Glutamatergic neuron (in vitro differentiated cells): Measurements from ENCODE around the gene SETD1B. TPM values are rescaled to one million over a fixed set of nuclear protein-coding genes. Genes with fewer than 3 reads are reported as not detected.

ENCODE experiments used
- DNase-seq: peaks from one replicate; pipeline ENCODE4 v3.0.0; 2022
- H3K27ac Mint-ChIP-seq: one replicate; pipeline ENCODE4 v1.8.0; 2020; ENCODE audit warnings: mild to moderate bottlenecking, mixed read lengths, inconsistent platforms; ENCODE audit not compliant: unreplicated experiment
- H3K27me3 Mint-ChIP-seq: one replicate; pipeline ENCODE4 v1.8.0; 2020; ENCODE audit warnings: mild to moderate bottlenecking, moderate library complexity, mixed read lengths, inconsistent platforms; ENCODE audit not compliant: unreplicated experiment
- H3K36me3 Mint-ChIP-seq: one replicate; pipeline ENCODE4 v1.8.0; 2020; ENCODE audit warnings: mild to moderate bottlenecking, mixed read lengths, inconsistent platforms; ENCODE audit not compliant: unreplicated experiment
- H3K4me1 Mint-ChIP-seq: one replicate; pipeline ENCODE4 v1.8.0; 2020; ENCODE audit warnings: mild to moderate bottlenecking, low read depth, mixed read lengths, inconsistent platforms; ENCODE audit not compliant: unreplicated experiment
- H3K4me3 Mint-ChIP-seq: one replicate; pipeline ENCODE4 v1.8.0; 2020; ENCODE audit warnings: mild to moderate bottlenecking, mixed read lengths, inconsistent platforms; ENCODE audit not compliant: unreplicated experiment
- H3K9me3 Mint-ChIP-seq: one replicate; pipeline ENCODE4 v1.8.0; 2020; ENCODE audit warnings: mild to moderate bottlenecking, moderate library complexity, mixed read lengths, inconsistent platforms; ENCODE audit not compliant: unreplicated experiment
- CTCF ChIP-seq: fragments of 200-600 bp; sonication (generic); IDR thresholded peaks from one replicate; pipeline ENCODE4 v1.5.0; 2021; ENCODE audit not compliant: partially characterized antibody, unreplicated experiment
- total RNA-seq: library from RNA; stranded (reverse); fragmentation: NEBNext Ultra II Directional; extraction: Animal tissue kit (Norgen Biotek cat#: 25700); gene quantifications from one replicate; pipeline ENCODE4 v1.2.1, GENCODE V29; 2021; ENCODE audit not compliant: unreplicated experiment

SETD1B gene
- total RNA-seq, 1 donor from 2014 or later: 35.0 TPM

- Mint-ChIP-seq H3K27me3 (peaks cover 25% of the 10 kb centered on the region), H3K36me3 (no peaks in the 10 kb centered on the region), H3K9me3 (peaks cover 24% of the 10 kb centered on the region), H3K4me3 (peak overlapping the region; percentile 76), H3K4me1 (peaks cover 16% of the 10 kb centered on the region), H3K27ac (no peak overlapping the region)
- TF ChIP-seq CTCF: no peak
- no peak for DNase-seq
Measured at GRCh38 chr12:121792607-121793439, 11.0 kb upstream of the SETD1B start.

- Mint-ChIP-seq H3K4me3 (peak within 1 kb of the TSS; percentile 85), H3K9me3 (peaks cover 25% of the 10 kb centered on the region), H3K27ac (peak within 1 kb of the TSS; percentile 82), H3K27me3 (peaks cover 30% of the 10 kb centered on the region), H3K4me1 (peaks cover 20% of the 10 kb centered on the region), H3K36me3 (no peaks in the 10 kb centered on the region)
- DNase-seq: no peak
- no peak for TF ChIP-seq CTCF
Measured at GRCh38 chr12:121793440-121793837, 10.4 kb upstream of the SETD1B start, which contains the start of gene RHOF. TSS of gene RHOF (minus strand) at chr12:121793688. CDS start at chr12:121793633, 55 bp downstream.

- Mint-ChIP-seq H3K27me3 (peaks cover 34% of the 10 kb centered on the region), H3K4me3 (peak overlapping the region; percentile 85), H3K36me3 (no peaks in the 10 kb centered on the region), H3K9me3 (peaks cover 30% of the 10 kb centered on the region), H3K4me1 (peaks cover 22% of the 10 kb centered on the region), H3K27ac (peak overlapping the region; percentile 82)
- DNase-seq: peak; percentile 92
- TF ChIP-seq CTCF: peak; percentile 94
Measured at GRCh38 chr12:121793838-121794533, 9.8 kb upstream of the SETD1B start.

GRCh38 chr12:121794534-121795033 lies 9.2 kb upstream of the SETD1B start:
- Mint-ChIP-seq H3K4me3 (peak overlapping the region; percentile 85), H3K4me1 (peaks cover 22% of the 10 kb centered on the region), H3K27me3 (peaks cover 39% of the 10 kb centered on the region), H3K27ac (peak overlapping the region; percentile 82), H3K9me3 (peaks cover 35% of the 10 kb centered on the region), H3K36me3 (no peaks in the 10 kb centered on the region)
- no peak for DNase-seq
- peak; percentile 44 for TF ChIP-seq CTCF
